Measurements from ENCODE around the gene MRGPRE.

Gene MRGPRE

DNA sequence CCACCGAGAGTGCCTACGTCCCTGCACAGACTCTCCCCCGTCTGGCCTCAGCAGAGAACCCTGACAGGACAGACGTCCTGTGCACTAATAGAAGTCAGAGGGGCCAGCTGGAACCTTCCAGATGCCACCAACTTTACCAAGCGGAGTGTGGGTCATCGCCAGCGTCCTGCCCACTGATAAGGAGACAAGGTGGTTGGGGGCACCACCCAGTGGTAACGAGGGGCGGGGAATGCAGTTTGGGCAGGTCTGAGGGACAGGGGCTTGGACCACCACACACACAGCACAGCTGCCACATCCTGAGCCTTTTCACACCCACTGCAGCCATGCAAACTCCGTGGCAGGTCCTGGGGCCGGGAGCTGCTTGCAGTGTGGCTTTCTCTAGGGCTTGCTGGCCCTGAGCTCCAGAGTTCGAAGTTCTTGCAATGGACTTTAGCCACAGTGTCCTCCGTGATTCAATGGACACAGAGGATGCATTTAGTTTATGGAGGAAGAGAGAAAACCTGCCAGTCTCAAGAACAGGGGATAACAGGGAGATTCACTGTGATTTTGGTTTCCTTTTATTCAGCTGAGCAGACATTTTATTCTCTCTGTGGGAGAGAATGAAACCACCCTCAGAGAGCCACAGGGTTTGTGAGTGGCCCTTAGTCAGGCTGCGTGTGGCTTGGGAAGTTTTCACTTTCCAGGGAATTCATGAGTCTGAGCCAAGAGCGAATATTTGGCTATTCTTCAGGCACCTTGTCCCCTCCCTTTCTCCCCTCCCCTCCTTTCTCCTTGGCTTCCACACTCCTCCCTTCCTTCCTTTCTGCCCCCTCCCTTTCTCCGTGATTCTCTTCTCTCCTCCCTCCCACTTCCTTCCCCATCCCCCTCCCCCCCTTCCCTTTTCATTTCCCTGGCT is 26.7 kb downstream of the MRGPRE start:
- no peak for TF ChIP-seq EP300 (IDR thresholded peaks at IDR 0.05; ENCODE audit: borderline replicate concordance)
- no peak for TF ChIP-seq CREB1 (IDR thresholded peaks at IDR 0.05; ENCODE audit: low read depth)
- TF ChIP-seq RAD21 (IDR thresholded peaks at IDR 0.05; ENCODE audit: low read depth): no peak
- TF ChIP-seq CEBPB (IDR thresholded peaks at IDR 0.05): no peak
- TF ChIP-seq, protein P1, sequence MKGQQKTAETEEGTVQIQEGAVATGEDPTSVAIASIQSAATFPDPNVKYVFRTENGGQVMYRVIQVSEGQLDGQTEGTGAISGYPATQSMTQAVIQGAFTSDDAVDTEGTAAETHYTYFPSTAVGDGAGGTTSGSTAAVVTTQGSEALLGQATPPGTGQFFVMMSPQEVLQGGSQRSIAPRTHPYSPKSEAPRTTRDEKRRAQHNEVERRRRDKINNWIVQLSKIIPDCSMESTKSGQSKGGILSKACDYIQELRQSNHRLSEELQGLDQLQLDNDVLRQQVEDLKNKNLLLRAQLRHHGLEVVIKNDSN (IDR thresholded peaks at IDR 0.05): no peak
- TF ChIP-seq NFIC (IDR thresholded peaks at IDR 0.05): no peak
- no peak for TF ChIP-seq TAF1 (IDR thresholded peaks at IDR 0.05; ENCODE audit: low read depth)
- TF ChIP-seq YY1 (IDR thresholded peaks at IDR 0.05; ENCODE audit: low read depth): no peak
- no peak for TF ChIP-seq FOXM1 (IDR thresholded peaks at IDR 0.05; ENCODE audit: borderline replicate concordance, low read depth)
- TF ChIP-seq REST (IDR thresholded peaks at IDR 0.05; ENCODE audit: low read depth): no peak
- TF ChIP-seq EGR1 (IDR thresholded peaks at IDR 0.05): no peak

GRCh38 chr11:3204141-3205015 is 27.8 kb downstream of the MRGPRE start:
- TF ChIP-seq MAX (IDR thresholded peaks at IDR 0.05) (no peak), RAD21 (IDR thresholded peaks at IDR 0.05; ENCODE audit: low read depth) (no peak), NFIC (IDR thresholded peaks at IDR 0.05) (no peak), YY1 (IDR thresholded peaks at IDR 0.05; ENCODE audit: low read depth) (no peak), TCF12 (IDR thresholded peaks at IDR 0.05; ENCODE audit: low read depth) (no peak), FOXM1 (IDR thresholded peaks at IDR 0.05; ENCODE audit: borderline replicate concordance, low read depth) (no peak), CEBPB (IDR thresholded peaks at IDR 0.05) (no peak), TEAD4 (IDR thresholded peaks at IDR 0.05) (no peak), TAF1 (IDR thresholded peaks at IDR 0.05; ENCODE audit: low read depth) (no peak), EGR1 (IDR thresholded peaks at IDR 0.05) (no peak), REST (IDR thresholded peaks at IDR 0.05; ENCODE audit: low read depth) (no peak), EP300 (IDR thresholded peaks at IDR 0.05; ENCODE audit: borderline replicate concordance) (no peak), ZBTB7A (IDR thresholded peaks at IDR 0.05; ENCODE audit: low read depth) (no peak), CREB1 (IDR thresholded peaks at IDR 0.05; ENCODE audit: low read depth) (no peak)
- TF ChIP-seq, protein P1 (IDR thresholded peaks at IDR 0.05): no peak

DNA sequence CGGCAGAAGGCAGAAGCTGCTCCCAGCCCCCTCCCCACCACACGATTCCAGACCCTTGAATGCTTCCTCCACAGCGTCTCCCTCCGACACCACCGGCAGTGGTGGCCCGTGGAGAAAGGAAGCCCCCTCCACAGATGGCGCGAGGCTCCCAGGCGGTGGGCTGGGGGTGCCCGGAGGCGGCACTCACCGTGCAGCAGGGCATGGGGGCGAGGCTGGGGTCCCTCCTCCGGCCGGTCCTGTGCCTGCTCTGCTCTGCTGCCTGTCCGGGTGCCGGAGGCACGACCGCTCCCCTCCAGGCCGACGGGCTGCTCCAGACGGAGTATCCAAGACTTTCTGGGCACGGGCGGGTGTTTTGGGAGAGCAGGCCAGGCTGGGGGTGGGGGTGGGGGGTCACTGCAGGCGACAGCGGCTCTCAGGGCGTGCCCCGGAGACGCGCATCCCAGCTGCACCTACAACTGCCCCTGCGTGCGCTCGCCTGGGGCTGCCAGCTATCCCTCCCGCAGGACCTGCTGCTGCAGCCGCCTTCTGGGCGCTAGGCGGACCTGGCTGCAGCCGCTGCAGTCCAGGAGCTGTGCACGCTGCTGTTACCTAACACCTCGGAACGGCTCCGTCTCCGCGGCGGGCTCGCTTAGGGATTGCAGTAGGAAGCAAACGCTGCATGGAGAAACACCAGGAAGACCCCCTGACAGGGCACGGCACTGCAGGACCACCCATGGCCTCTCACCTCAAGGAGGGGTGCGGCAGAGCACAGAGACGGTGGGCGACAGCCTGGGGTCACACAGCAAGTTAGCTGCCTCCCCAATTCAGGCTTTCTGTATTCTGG is 28.8 kb downstream of the MRGPRE start:
- no peak for TF ChIP-seq REST (IDR thresholded peaks at IDR 0.05; ENCODE audit: low read depth)
- TF ChIP-seq MAX (IDR thresholded peaks at IDR 0.05): peak; percentile 30; the same call in 1 of the 2 replicates
